SK-N-SH treated with all-trans-retinoic acid at 6 μM for 48 hours (cell line): Measurements from ENCODE around the gene VTI1A.
A peak's percentile ranks its signal among the peaks of the same experiment; 100 is the strongest.

Experiments
- ATAC-seq: fragments of 200-7000 bp; cut with Tn5 transposase; 3 replicates; pipeline ENCODE4 v1.9.1; 2020; ENCODE audit warnings: mild to moderate bottlenecking, moderate library complexity
- CSDC2 ChIP-seq: fragments of 250-450 bp; sonication (Bioruptor Pico); IDR thresholded peaks from 2 replicates; pipeline ENCODE4 v1.5.0; 2020; ENCODE audit warnings: mild to moderate bottlenecking, moderate library complexity
- ESRRG ChIP-seq: fragments of 250-450 bp; sonication (Bioruptor Pico); IDR thresholded peaks from 2 replicates; pipeline ENCODE4 v1.6.1; 2021; ENCODE audit warnings: mild to moderate bottlenecking
- GLIS3 ChIP-seq: fragments of 250-450 bp; sonication (Bioruptor Pico); IDR thresholded peaks from 2 replicates; pipeline ENCODE4 v1.5.0; 2020; ENCODE audit warnings: mild to moderate bottlenecking, moderate library complexity
- ISL1 ChIP-seq: fragments of 250-450 bp; sonication (Bioruptor Pico); IDR thresholded peaks from 2 replicates; pipeline ENCODE4 v2.1.2; 2022; ENCODE audit warnings: mild to moderate bottlenecking, moderate library complexity
- OSR1 ChIP-seq: fragments of 250-450 bp; sonication (Bioruptor Pico); IDR thresholded peaks from 2 replicates; pipeline ENCODE4 v1.8.0; 2022; ENCODE audit warnings: moderate library complexity, mild to moderate bottlenecking, inconsistent platforms
- POU6F1 ChIP-seq: fragments of 250-450 bp; sonication (Bioruptor Pico); IDR thresholded peaks from 2 replicates; pipeline ENCODE4 v1.8.0; 2021; ENCODE audit warnings: low read depth, mild to moderate bottlenecking, moderate library complexity, borderline replicate concordance
- PPARA ChIP-seq: fragments of 250-450 bp; sonication (Bioruptor Pico); IDR thresholded peaks from 2 replicates; pipeline ENCODE4 v1.5.0; 2020; ENCODE audit warnings: mild to moderate bottlenecking, borderline replicate concordance
- RARB ChIP-seq: fragments of 250-450 bp; sonication (Bioruptor Pico); IDR thresholded peaks from 2 replicates; pipeline ENCODE4 v1.8.0; 2021; ENCODE audit warnings: mild to moderate bottlenecking, moderate library complexity
- SNAI2 ChIP-seq: fragments of 250-450 bp; sonication (Bioruptor Pico); IDR thresholded peaks from 2 replicates; pipeline ENCODE4 v1.5.0; 2020; ENCODE audit warnings: mild to moderate bottlenecking, moderate library complexity
- TCF4 ChIP-seq: fragments of 250-450 bp; sonication (Bioruptor Pico); IDR thresholded peaks from 2 replicates; pipeline ENCODE4 v1.8.0; 2021; ENCODE audit warnings: mild to moderate bottlenecking, moderate library complexity, borderline replicate concordance
- ZC3H10 ChIP-seq: fragments of 250-450 bp; sonication (Bioruptor Pico); IDR thresholded peaks from 2 replicates; pipeline ENCODE4 v1.5.1; 2021; ENCODE audit warnings: mild to moderate bottlenecking, moderate library complexity
- ZFP3 ChIP-seq: fragments of 250-450 bp; sonication (Bioruptor Pico); IDR thresholded peaks from 2 replicates; pipeline ENCODE4 v1.5.0; 2020; ENCODE audit warnings: mild to moderate bottlenecking, moderate library complexity
- ZFP30 ChIP-seq: fragments of 450-650 bp; formaldehyde crosslinking; IDR thresholded peaks from 2 replicates; pipeline ENCODE4 v1.5.0; 2022; ENCODE audit warnings: mild to moderate bottlenecking, moderate library complexity
- ZNF565 ChIP-seq: fragments of 450-650 bp; formaldehyde crosslinking; conservative IDR thresholded peaks from 2 replicates; pipeline ENCODE4 v1.5.0; 2020; ENCODE audit warnings: low read depth, mild to moderate bottlenecking, moderate library complexity
- ZNF70 ChIP-seq: fragments of 450-650 bp; formaldehyde crosslinking; IDR thresholded peaks from 2 replicates; pipeline ENCODE4 v1.5.0; 2020; ENCODE audit warnings: mild to moderate bottlenecking, moderate library complexity
- ZNF8 ChIP-seq: fragments of 450-650 bp; formaldehyde crosslinking; IDR thresholded peaks from 2 replicates; pipeline ENCODE4 v1.5.0; 2020; ENCODE audit warnings: mild to moderate bottlenecking, moderate library complexity
- TF ChIP-seq, protein P1 (sequence below): fragments of 250-450 bp; sonication (Bioruptor Pico); IDR thresholded peaks from 2 replicates; pipeline ENCODE4 v1.8.0; 2020; ENCODE audit warnings: mild to moderate bottlenecking, moderate library complexity, borderline replicate concordance
- TF ChIP-seq, protein P2 (sequence below): fragments of 250-450 bp; sonication (Bioruptor Pico); IDR thresholded peaks from 2 replicates; pipeline ENCODE4 v1.5.1; 2021; ENCODE audit warnings: mild to moderate bottlenecking, moderate library complexity
- TF ChIP-seq, protein P3 (sequence below): fragments of 250-450 bp; sonication (Bioruptor Pico); IDR thresholded peaks from 2 replicates; pipeline ENCODE4 v1.5.1; 2020; ENCODE audit warnings: low read depth, mild to moderate bottlenecking, moderate library complexity

Gene VTI1A

DNA sequence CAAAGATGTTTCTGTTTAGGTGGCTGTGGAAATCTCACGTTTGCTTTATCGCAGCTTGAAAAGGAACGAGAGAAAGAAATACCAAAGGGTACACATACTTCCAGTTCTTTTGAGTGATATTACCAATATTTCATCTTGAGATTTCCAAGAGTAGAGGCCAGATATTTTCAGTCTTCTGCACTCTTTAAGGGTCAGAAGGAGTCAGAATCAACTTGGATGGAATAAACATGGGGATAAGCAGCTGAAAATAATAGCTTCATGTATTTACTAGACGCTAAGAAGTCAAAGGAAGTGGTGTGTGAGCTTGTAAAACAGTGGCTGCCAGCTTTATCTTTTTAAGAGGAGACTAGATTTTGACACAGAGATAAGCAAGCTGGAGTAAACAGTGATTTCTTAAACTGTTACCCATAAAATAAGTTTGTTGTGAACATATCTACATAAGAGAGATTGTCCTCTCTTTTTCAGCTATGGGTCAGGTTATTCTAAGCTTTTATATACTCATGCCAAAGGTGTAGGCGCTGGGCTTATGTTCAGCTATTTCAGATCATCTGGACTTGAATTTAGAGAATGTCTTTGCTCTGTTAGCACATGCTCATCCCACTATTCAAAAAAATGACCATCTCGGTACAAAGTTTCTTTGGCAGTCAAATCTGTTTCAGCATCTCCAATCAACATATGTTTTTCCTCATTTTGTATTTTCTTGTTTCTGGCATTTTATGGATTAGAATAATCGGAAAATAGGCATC is 332.2 kb downstream of the VTI1A start:
- peak; percentile 50 for ATAC-seq
- no peak for TF ChIP-seq TCF4 (CRISPR knock-in tag)
- no peak for TF ChIP-seq ZFP3 (CRISPR knock-in tag)
- TF ChIP-seq POU6F1 (CRISPR knock-in tag): no peak
- no peak for TF ChIP-seq PPARA
- no peak for TF ChIP-seq ZC3H10

GRCh38 chr10:112782200-112782907 is 335.3 kb downstream of the VTI1A start:
- no peak for TF ChIP-seq ZNF70
- no peak for TF ChIP-seq CSDC2 (CRISPR knock-in tag)
- no peak for TF ChIP-seq RARB (CRISPR knock-in tag)
- TF ChIP-seq OSR1 (CRISPR knock-in tag): no peak
- TF ChIP-seq ISL1: no peak
- TF ChIP-seq ZNF565: no peak
- TF ChIP-seq GLIS3 (CRISPR knock-in tag): no peak
- TF ChIP-seq, protein P1, sequence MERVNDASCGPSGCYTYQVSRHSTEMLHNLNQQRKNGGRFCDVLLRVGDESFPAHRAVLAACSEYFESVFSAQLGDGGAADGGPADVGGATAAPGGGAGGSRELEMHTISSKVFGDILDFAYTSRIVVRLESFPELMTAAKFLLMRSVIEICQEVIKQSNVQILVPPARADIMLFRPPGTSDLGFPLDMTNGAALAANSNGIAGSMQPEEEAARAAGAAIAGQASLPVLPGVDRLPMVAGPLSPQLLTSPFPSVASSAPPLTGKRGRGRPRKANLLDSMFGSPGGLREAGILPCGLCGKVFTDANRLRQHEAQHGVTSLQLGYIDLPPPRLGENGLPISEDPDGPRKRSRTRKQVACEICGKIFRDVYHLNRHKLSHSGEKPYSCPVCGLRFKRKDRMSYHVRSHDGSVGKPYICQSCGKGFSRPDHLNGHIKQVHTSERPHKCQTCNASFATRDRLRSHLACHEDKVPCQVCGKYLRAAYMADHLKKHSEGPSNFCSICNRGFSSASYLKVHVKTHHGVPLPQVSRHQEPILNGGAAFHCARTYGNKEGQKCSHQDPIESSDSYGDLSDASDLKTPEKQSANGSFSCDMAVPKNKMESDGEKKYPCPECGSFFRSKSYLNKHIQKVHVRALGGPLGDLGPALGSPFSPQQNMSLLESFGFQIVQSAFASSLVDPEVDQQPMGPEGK (CRISPR knock-in tag): no peak
- no peak for TF ChIP-seq POU6F1 (CRISPR knock-in tag)
- TF ChIP-seq SNAI2: no peak
- TF ChIP-seq ZNF8 (CRISPR knock-in tag): no peak
- TF ChIP-seq, protein P2, sequence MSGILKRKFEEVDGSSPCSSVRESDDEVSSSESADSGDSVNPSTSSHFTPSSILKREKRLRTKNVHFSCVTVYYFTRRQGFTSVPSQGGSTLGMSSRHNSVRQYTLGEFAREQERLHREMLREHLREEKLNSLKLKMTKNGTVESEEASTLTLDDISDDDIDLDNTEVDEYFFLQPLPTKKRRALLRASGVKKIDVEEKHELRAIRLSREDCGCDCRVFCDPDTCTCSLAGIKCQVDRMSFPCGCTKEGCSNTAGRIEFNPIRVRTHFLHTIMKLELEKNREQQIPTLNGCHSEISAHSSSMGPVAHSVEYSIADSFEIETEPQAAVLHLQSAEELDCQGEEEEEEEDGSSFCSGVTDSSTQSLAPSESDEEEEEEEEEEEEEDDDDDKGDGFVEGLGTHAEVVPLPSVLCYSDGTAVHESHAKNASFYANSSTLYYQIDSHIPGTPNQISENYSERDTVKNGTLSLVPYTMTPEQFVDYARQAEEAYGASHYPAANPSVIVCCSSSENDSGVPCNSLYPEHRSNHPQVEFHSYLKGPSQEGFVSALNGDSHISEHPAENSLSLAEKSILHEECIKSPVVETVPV (CRISPR knock-in tag): no peak
- no peak for TF ChIP-seq ESRRG (CRISPR knock-in tag)
- TF ChIP-seq, protein P3, sequence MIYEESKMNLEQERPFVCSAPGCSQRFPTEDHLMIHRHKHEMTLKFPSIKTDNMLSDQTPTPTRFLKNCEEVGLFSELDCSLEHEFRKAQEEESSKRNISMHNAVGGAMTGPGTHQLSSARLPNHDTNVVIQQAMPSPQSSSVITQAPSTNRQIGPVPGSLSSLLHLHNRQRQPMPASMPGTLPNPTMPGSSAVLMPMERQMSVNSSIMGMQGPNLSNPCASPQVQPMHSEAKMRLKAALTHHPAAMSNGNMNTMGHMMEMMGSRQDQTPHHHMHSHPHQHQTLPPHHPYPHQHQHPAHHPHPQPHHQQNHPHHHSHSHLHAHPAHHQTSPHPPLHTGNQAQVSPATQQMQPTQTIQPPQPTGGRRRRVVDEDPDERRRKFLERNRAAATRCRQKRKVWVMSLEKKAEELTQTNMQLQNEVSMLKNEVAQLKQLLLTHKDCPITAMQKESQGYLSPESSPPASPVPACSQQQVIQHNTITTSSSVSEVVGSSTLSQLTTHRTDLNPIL (CRISPR knock-in tag): no peak
- TF ChIP-seq ZC3H10: no peak
- no peak for ATAC-seq

DNA sequence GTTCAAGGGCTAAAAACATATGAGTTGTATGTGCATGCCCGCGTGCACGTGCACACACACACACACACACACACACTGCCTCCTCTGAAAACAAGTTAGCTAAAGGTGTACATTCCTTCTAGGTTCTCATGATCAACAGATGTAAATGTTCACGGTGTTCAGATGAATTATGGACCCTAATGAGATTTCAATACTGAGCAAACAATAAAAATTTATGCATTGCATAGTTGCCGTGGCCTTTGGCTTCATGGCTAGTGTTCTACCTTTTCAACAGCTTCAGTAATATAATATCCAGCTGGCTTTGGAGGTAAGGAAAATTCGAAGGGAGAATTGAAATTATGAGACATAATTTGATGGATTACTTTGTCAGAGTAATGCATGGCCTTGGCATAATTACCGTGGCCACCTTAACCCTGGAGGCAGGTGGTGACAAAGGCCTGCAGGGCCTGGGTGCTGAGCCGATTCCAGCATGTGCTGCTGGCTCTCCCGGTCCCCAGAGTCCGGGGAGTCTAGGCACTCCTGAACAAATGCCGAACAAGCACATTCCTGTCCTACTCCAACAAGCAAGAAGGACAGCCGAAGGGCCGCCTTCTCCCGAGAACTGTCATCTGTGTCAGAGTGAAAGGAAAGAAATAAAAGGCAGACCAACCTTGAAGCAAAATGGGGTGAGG is 336.5 kb downstream of the VTI1A start:
- ATAC-seq: no peak
- TF ChIP-seq ZFP3 (CRISPR knock-in tag) (no peak), ZNF565 (no peak), ZFP30 (CRISPR knock-in tag) (no peak), PPARA (no peak)

DNA sequence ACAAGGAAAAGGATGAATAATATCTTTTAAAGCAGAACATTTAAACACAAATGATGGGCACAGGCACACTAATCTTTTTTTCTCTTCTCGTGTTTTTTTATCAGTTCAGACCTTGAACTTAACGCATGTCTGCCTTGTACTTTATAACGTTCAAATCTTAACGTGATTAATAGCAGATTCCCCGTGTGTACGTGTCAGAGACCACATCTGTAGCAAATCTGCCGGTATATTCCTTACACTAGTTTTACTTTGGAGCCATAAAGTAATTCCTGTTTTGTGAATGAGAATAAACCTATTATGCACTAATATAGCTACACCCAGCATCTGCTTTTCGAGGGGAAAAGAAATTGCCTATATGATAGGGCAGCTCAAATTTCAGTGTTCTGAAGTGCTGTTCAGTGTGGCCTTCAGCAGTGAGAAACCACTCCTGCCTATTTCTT is 337.0 kb downstream of the VTI1A start:
- TF ChIP-seq TCF4 (CRISPR knock-in tag) (no peak), ZFP30 (CRISPR knock-in tag) (no peak)
- no peak for ATAC-seq
